ENCODE results near the gene TERC. TPM values are rescaled to one million over a fixed set of nuclear protein-coding genes. Genes with fewer than 3 reads are reported as not detected.
A peak's percentile ranks its signal among the peaks of the same experiment; 100 is the strongest.

TERC gene
- total and polyA plus RNA-seq, 8 donors = 1.0 to 11.1 (median 2.7) TPM; not detected in 3

DNA sequence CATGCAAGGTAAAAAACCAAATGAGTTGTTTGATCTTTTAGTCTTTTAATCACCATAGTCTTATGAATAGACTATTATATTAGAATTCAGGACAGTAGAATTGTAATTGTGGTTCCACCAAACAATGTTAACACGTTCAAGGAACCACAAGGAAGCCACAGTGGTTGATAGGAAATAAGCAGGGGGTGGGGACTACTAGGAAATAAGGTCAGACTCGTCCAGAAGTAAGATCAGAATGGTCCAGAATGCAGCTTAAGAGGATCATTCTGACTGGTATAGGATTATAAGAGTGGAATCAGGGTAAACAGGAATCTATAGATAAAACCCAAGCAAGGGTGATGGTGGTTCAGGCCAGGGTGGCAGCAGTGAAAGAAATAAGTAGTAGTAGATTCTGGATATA lies 15.9 kb upstream of the TERC start:
- WGBS, 2 donors = 64 to 65% methylated on average over 2 of the region's 2 CpGs
- intact Hi-C loops (cut with DNase I) = no loop called here

DNA sequence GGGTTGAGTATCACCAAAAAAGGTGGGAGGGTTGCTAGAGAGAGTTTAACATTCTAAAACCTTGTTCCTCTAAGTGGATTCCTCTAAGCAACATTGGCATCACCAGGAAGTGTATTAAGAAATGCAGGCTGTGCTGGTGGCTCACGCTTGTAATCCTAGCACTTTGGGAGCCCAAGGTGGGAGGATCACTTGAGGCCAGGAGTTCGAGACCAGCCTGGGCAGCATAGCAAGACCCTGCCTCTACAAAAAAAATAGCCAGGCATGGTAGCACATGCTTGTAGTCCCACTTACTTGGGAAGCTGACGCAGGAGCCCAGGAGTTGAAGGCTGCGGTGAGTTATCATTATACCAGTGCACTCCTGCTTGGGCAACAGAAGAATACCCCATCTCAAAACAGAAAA lies 13.0 kb upstream of the TERC start:
- FAIRE-seq = no peak
- WGBS, 2 donors = 75 to 97% methylated on average over 4 of the region's 4 CpGs
- no peak for DNase-seq
- ATAC-seq = no peak
- intact Hi-C loops (cut with DNase I) = no loop called here
- Histone ChIP-seq H3K27me3 (no peaks in the 10 kb centered on the region), H3K4me1 (peaks cover 12 to 23% (median 22%) of the 10 kb centered on the region in 3 donors), H3K9me3 (no peaks in the 10 kb centered on the region), H3K36me3 (peaks cover 0 to 42% (median 0%) of the 10 kb centered on the region in 3 donors), H3K27ac (no peak overlapping the region), H3K4me3 (no peak overlapping the region)
- TF ChIP-seq, protein P1, sequence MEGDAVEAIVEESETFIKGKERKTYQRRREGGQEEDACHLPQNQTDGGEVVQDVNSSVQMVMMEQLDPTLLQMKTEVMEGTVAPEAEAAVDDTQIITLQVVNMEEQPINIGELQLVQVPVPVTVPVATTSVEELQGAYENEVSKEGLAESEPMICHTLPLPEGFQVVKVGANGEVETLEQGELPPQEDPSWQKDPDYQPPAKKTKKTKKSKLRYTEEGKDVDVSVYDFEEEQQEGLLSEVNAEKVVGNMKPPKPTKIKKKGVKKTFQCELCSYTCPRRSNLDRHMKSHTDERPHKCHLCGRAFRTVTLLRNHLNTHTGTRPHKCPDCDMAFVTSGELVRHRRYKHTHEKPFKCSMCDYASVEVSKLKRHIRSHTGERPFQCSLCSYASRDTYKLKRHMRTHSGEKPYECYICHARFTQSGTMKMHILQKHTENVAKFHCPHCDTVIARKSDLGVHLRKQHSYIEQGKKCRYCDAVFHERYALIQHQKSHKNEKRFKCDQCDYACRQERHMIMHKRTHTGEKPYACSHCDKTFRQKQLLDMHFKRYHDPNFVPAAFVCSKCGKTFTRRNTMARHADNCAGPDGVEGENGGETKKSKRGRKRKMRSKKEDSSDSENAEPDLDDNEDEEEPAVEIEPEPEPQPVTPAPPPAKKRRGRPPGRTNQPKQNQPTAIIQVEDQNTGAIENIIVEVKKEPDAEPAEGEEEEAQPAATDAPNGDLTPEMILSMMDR (IDR thresholded peaks at IDR 0.05) = no peak

More for the DNA sequence above, 15.9 kb upstream of the TERC start:
- Histone ChIP-seq H3K4me1 (peaks cover 3 to 6% (median 5%) of the 10 kb centered on the region in 3 donors), H3K27me3 (no peaks in the 10 kb centered on the region), H3K9me3 (no peaks in the 10 kb centered on the region), H3K36me3 (peaks cover 0 to 50% (median 2%) of the 10 kb centered on the region in 3 donors), H3K4me3 (no peak overlapping the region), H3K27ac (no peak overlapping the region)
- no peak for FAIRE-seq
- no peak for ATAC-seq
- no peak for DNase-seq
- TF ChIP-seq, protein P1 (IDR thresholded peaks at IDR 0.05) = no peak

DNA sequence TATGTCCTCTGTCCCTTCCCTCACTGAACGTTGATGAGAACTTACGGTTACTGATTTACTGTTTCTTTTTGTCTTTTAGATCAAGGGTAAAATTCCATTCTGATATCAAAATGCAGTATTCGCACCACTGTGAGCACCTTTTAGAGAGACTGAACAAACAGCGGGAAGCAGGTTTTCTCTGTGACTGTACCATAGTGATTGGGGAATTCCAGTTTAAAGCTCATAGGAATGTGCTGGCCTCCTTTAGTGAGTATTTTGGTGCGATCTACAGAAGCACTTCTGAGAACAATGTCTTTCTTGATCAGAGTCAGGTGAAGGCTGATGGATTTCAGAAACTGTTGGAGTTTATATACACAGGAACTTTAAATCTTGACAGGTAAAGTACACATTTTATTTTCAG lies 9.3 kb upstream of the TERC start:
- Histone ChIP-seq H3K27ac (no peak overlapping the region), H3K36me3 (peaks cover 0 to 12% (median 0%) of the 10 kb centered on the region in 3 donors), H3K4me1 (peaks cover 12 to 23% (median 22%) of the 10 kb centered on the region in 3 donors), H3K9me3 (no peaks in the 10 kb centered on the region), H3K27me3 (no peaks in the 10 kb centered on the region), H3K4me3 (peak overlapping the region in 3 of 4 donors; percentile 60 to 83 (median 73))
- TF ChIP-seq, protein P1 (IDR thresholded peaks at IDR 0.05) = no peak
- intact Hi-C loops (cut with DNase I) = no loop called here
- DNase-seq (no peak), ATAC-seq (no peak), FAIRE-seq (no peak)
- 20 to 22% methylated on average over 5 of the region's 5 CpGs for WGBS, 2 donors

DNA sequence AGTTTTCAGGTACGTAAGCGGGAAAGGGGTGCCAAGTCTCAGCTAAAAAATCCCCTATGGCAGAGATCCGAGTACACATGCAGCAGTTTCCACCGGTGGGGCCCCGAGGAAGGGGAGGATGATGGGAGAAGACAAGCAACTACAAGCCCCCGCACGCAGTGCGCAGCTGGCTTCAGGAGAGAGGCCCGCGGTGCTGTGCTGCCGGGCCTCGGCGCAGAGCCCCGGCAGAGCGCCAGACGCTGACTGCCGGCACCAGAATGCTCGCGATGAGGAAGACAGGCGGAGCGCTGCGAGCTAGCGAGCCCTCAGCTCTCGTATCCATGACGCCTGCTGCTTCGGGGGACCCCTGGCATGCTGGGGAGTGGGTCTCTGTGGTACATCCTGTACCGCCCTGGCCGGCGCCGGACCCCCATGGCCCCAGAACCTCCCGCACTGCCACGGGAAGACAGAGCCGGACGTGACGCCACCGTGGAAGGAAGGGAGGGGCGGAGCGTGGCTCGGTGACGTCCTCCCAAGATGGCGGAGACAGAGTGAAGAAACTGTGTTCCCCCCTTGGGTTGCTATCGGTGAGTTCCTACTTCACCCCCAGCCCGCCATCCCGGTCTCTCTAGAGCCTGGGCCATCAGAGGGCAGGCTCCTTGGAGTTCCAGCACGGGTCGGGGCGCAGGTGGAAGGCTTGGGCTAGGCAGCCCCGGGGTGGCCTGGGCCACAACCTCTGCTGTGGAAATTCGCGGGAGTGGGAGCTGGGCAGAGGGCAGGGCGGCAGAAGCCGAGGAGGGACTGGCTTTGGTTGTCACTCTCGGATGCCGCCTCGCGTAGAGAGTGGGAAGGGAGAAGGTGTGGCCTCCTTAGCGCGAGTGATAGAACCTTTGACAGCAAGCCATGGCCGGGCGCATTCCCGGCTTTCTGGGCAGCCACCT lies 8.3 kb upstream of the TERC start, which contains the start of gene MYNN:
Gene MYNN, plus strand, starts transcription at position 500 of the 920 bp plus-strand sequence. CDS start 900 bp downstream, outside the sequence.
- 0% methylated on average over 56 to 61 of the region's 61 CpGs for WGBS, 2 donors
- H3K27ac ChIP-seq = peak within 1 kb of the TSS; percentile 95 to 99 (median 99)
- peak; percentile 87 to 96 (median 90) for ATAC-seq
- peak; percentile 86 to 95 (median 92) for DNase-seq
- no peaks in the 10 kb centered on the region for H3K9me3 ChIP-seq
- H3K4me3 ChIP-seq = peak within 1 kb of the TSS; percentile 60 to 83 (median 72)
- H3K36me3 ChIP-seq = peaks cover 0 to 8% (median 0%) of the 10 kb centered on the region in 3 donors
- H3K4me1 ChIP-seq = peaks cover 12 to 23% (median 22%) of the 10 kb centered on the region in 3 donors
- intact Hi-C loops (cut with DNase I) = no loop called here
- no peaks in the 10 kb centered on the region for H3K27me3 ChIP-seq
- no peak for FAIRE-seq
- TF ChIP-seq, protein P1 (IDR thresholded peaks at IDR 0.05) = no peak

Data from pancreas (tissue), 10 donors.